GM12874 (cell line): ENCODE measurements around the gene LRRN4CL.

Source experiments
- CTCF ChIP-seq: IDR thresholded peaks from 2 replicates; pipeline ENCODE4 v1.5.1; 2011; ENCODE audit warnings: low read depth, mild to moderate bottlenecking, control low read depth, low read length, moderate library complexity; ENCODE audit not compliant: insufficient read depth

Gene LRRN4CL

GRCh38 chr11:62708392-62708791, 19.1 kb upstream of the LRRN4CL start:
- TF ChIP-seq CTCF: no peak

- TF ChIP-seq CTCF: no peak
Observed at GRCh38 chr11:62707277-62707861, 18.0 kb upstream of the LRRN4CL start, which contains the start of the genes BSCL2 and GNG3. TSS of gene BSCL2 (minus strand) at chr11:62707424. CDS start at chr11:62707195, 229 bp downstream. TSS of gene GNG3 (plus strand) at chr11:62707676. CDS start at chr11:62708296, 620 bp downstream.

DNA sequence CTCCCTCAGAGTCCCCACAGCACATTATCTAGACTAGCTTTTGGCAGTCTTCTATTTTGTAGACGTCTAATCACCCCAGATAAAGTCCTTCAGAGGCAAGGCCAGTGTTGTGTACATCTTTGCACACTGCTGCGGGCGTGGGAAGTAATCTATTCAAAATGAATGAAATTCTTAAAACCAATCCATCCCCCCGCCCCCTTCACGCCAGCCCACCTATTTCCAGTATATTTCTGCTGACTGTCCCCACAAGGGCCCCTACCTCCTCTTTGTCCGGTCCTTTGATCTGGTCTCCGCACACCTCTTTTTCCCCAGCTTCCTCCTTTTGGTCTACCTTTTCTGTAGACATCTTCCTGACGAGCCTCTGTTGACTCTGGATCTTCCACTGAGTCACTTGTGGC, 17.5 kb upstream of the LRRN4CL start:
- no peak for TF ChIP-seq CTCF

- no peak for TF ChIP-seq CTCF
Observed at GRCh38 chr11:62705880-62706849, 16.8 kb upstream of the LRRN4CL start.

DNA sequence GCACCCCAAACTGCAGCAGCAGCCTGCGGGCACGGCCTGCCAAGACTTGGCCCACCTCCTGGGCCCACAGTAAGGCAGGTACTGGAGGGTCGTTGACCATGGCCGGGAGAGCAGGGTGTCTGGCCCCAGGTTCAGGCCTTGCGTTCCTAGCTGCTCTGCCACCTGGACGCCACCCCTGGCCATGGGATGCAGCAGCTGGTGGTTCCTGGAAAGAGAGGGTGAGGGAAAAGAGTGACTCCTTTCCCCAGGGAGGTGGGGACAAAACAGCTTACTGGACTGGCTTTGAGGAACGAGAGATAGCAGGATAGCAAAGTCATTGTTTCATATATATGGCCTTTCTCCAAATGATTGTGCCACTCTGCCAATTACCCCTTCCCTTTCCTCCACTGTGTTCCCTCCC, 16.1 kb upstream of the LRRN4CL start:
- no peak for TF ChIP-seq CTCF

DNA sequence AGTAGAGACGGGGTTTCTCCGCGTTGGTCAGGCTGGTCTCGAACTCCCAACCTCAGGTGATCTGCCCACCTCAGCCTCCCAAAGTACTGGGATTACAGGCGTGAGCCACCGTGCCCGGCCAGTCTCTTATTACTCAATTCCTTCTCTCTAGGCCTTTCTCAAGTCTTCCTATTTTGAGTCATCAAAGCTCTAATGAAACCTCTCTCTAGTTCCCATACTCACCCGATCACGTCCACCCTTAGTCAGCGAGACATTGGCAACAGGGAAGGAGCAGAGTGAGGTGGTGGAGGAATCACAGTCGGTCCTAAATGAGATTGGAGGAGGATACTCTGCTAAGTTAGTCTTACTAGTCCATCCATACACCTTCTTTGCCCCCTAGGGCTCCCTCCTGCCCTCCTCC, 12.9 kb upstream of the LRRN4CL start:
- no peak for TF ChIP-seq CTCF

DNA sequence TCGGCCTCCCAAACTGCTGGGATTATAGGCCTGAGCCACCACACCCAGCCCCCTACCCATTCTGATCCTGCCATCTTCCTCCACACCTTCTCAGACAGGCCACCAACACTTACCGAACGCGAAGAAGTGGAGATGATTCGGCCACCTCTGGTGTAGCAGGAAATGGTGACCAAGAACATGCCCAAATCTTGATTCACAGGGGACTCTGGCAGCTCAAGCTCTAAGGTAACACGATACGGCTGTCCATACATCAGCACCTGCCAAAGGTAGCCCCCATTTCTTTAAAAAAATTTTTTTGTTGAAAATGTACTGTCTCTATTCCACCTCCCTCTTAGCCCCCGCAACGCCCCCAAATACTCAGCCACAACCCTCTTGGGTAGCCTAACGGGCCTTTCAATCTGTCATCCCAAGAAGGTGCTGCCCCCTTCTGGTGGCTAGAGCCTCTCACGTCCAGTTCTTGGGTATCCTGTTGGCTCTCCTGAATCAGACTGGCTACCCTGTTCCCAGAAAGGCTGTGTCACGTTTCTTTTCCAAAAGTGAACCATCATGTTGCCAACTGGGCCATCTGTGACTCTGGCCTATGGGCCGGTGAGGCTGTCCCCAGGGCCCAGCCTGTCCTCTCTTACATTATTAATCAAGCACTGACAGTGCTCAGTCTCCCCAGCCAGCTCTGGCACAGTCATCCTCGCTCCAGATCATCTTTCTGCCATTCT, 5.3 kb upstream of the LRRN4CL start:
- TF ChIP-seq CTCF: peak; percentile 77
